ENCODE results near the gene ASB2.

The ASB2 gene

GRCh38 chr14:93945070-93945399, 31.3 kb downstream of the ASB2 start:
- Mint-ChIP-seq H3K9me3 (no peaks in the 10 kb centered on the region), H3K27me3 (no peaks in the 10 kb centered on the region), H3K36me3 (ENCODE audit: insufficient read depth) (peaks cover 22% of the 10 kb centered on the region), H3K4me1 (peaks cover 5% of the 10 kb centered on the region), H3K4me3 (no peak overlapping the region), H3K27ac (ENCODE audit: low read depth) (no peak overlapping the region)
- ATAC-seq (replicated peaks; ENCODE audit: extremely low read depth, poor library complexity, severe bottlenecking) (no peak), DNase-seq (ENCODE audit: low spot score in 2 of 2) (no peak)

GRCh38 chr14:93944348-93945069, 31.9 kb downstream of the ASB2 start:
- no peak overlapping the region for H3K4me3 Mint-ChIP-seq
- no peaks in the 10 kb centered on the region for H3K27me3 Mint-ChIP-seq
- peaks cover 19% of the 10 kb centered on the region for H3K36me3 Mint-ChIP-seq (ENCODE audit: insufficient read depth)
- no peak for DNase-seq (ENCODE audit: low spot score in 2 of 2)
- peaks cover 5% of the 10 kb centered on the region for H3K4me1 Mint-ChIP-seq
- ATAC-seq (replicated peaks; ENCODE audit: extremely low read depth, poor library complexity, severe bottlenecking) = no peak
- no peaks in the 10 kb centered on the region for H3K9me3 Mint-ChIP-seq
- H3K27ac Mint-ChIP-seq (ENCODE audit: low read depth) = no peak overlapping the region

- Mint-ChIP-seq H3K4me3 (no peak overlapping the region), H3K4me1 (peaks cover 5% of the 10 kb centered on the region), H3K27me3 (no peaks in the 10 kb centered on the region), H3K9me3 (no peaks in the 10 kb centered on the region), H3K27ac (ENCODE audit: low read depth) (no peak overlapping the region), H3K36me3 (ENCODE audit: insufficient read depth) (peaks cover 19% of the 10 kb centered on the region)
- DNase-seq (ENCODE audit: low spot score in 2 of 2) (no peak), ATAC-seq (replicated peaks; ENCODE audit: extremely low read depth, poor library complexity, severe bottlenecking) (no peak)
These were observed 32.4 kb downstream of the ASB2 start for GRCh38 chr14:93943930-93944329.

- Mint-ChIP-seq H3K9me3 (no peaks in the 10 kb centered on the region), H3K4me1 (peaks cover 5% of the 10 kb centered on the region), H3K4me3 (no peak overlapping the region), H3K27ac (ENCODE audit: low read depth) (no peak overlapping the region), H3K36me3 (ENCODE audit: insufficient read depth) (peaks cover 18% of the 10 kb centered on the region), H3K27me3 (no peaks in the 10 kb centered on the region)
- no peak for DNase-seq (ENCODE audit: low spot score in 2 of 2)
- no peak for ATAC-seq (replicated peaks; ENCODE audit: extremely low read depth, poor library complexity, severe bottlenecking)
These were observed 33.3 kb downstream of the ASB2 start for GRCh38 chr14:93943052-93943451.

GRCh38 chr14:93941293-93941910, 35.0 kb downstream of the ASB2 start:
- Mint-ChIP-seq H3K4me1 (peaks cover 5% of the 10 kb centered on the region), H3K27me3 (no peaks in the 10 kb centered on the region), H3K9me3 (no peaks in the 10 kb centered on the region), H3K36me3 (ENCODE audit: insufficient read depth) (peaks cover 13% of the 10 kb centered on the region), H3K27ac (ENCODE audit: low read depth) (no peak overlapping the region), H3K4me3 (no peak overlapping the region)
- DNase-seq (ENCODE audit: low spot score in 2 of 2) (no peak), ATAC-seq (replicated peaks; ENCODE audit: extremely low read depth, poor library complexity, severe bottlenecking) (no peak)

GRCh38 chr14:93940437-93940836, 35.9 kb downstream of the ASB2 start:
- H3K9me3 Mint-ChIP-seq = no peaks in the 10 kb centered on the region
- H3K4me3 Mint-ChIP-seq = peak overlapping the region; percentile 10
- DNase-seq (ENCODE audit: low spot score in 2 of 2) (no peak), ATAC-seq (replicated peaks; ENCODE audit: extremely low read depth, poor library complexity, severe bottlenecking) (no peak)
- H3K36me3 Mint-ChIP-seq (ENCODE audit: insufficient read depth) = peaks cover 9% of the 10 kb centered on the region
- H3K27ac Mint-ChIP-seq (ENCODE audit: low read depth) = no peak overlapping the region
- peaks cover 5% of the 10 kb centered on the region for H3K4me1 Mint-ChIP-seq
- H3K27me3 Mint-ChIP-seq = no peaks in the 10 kb centered on the region

- H3K27me3 Mint-ChIP-seq = no peaks in the 10 kb centered on the region
- peak; percentile 96 for ATAC-seq (replicated peaks; ENCODE audit: extremely low read depth, poor library complexity, severe bottlenecking)
- DNase-seq (ENCODE audit: low spot score in 2 of 2) = peak; percentile 86 to 97
- no peak overlapping the region for H3K27ac Mint-ChIP-seq (ENCODE audit: low read depth)
- H3K4me3 Mint-ChIP-seq = peak overlapping the region; percentile 49
- peaks cover 13% of the 10 kb centered on the region for H3K36me3 Mint-ChIP-seq (ENCODE audit: insufficient read depth)
- H3K9me3 Mint-ChIP-seq = no peaks in the 10 kb centered on the region
- peaks cover 5% of the 10 kb centered on the region for H3K4me1 Mint-ChIP-seq
These were observed 36.8 kb downstream of the ASB2 start for GRCh38 chr14:93939304-93940229.

GRCh38 chr14:93938751-93939303, 37.5 kb downstream of the ASB2 start:
- ATAC-seq (replicated peaks; ENCODE audit: extremely low read depth, poor library complexity, severe bottlenecking) (no peak), DNase-seq (ENCODE audit: low spot score in 2 of 2) (no peak)
- no peaks in the 10 kb centered on the region for H3K9me3 Mint-ChIP-seq
- no peak overlapping the region for H3K27ac Mint-ChIP-seq (ENCODE audit: low read depth)
- H3K27me3 Mint-ChIP-seq = no peaks in the 10 kb centered on the region
- peak overlapping the region; percentile 49 for H3K4me3 Mint-ChIP-seq
- peaks cover 16% of the 10 kb centered on the region for H3K36me3 Mint-ChIP-seq (ENCODE audit: insufficient read depth)
- peaks cover 5% of the 10 kb centered on the region for H3K4me1 Mint-ChIP-seq

- Mint-ChIP-seq H3K27me3 (no peaks in the 10 kb centered on the region), H3K27ac (ENCODE audit: low read depth) (no peak overlapping the region)
These were observed 38.9 kb downstream of the ASB2 start for GRCh38 chr14:93937519-93937918.

GRCh38 chr14:93936926-93937325, 39.4 kb downstream of the ASB2 start:
- Mint-ChIP-seq H3K36me3 (ENCODE audit: insufficient read depth) (peaks cover 16% of the 10 kb centered on the region), H3K27ac (ENCODE audit: low read depth) (no peak overlapping the region), H3K27me3 (no peaks in the 10 kb centered on the region), H3K9me3 (no peaks in the 10 kb centered on the region), H3K4me3 (no peak overlapping the region), H3K4me1 (peaks cover 5% of the 10 kb centered on the region)
- DNase-seq (ENCODE audit: low spot score in 2 of 2) (no peak), ATAC-seq (replicated peaks; ENCODE audit: extremely low read depth, poor library complexity, severe bottlenecking) (no peak)

More at GRCh38 chr14:93937519-93937918, 38.9 kb downstream of the ASB2 start:
- Mint-ChIP-seq H3K4me1 (peaks cover 5% of the 10 kb centered on the region), H3K36me3 (ENCODE audit: insufficient read depth) (peaks cover 17% of the 10 kb centered on the region), H3K9me3 (no peaks in the 10 kb centered on the region), H3K4me3 (no peak overlapping the region)
- ATAC-seq (replicated peaks; ENCODE audit: extremely low read depth, poor library complexity, severe bottlenecking) (no peak), DNase-seq (ENCODE audit: low spot score in 2 of 2) (no peak)

GRCh38 chr14:93936245-93936644, 40.1 kb downstream of the ASB2 start:
- ATAC-seq (replicated peaks; ENCODE audit: extremely low read depth, poor library complexity, severe bottlenecking) (no peak), DNase-seq (ENCODE audit: low spot score in 2 of 2) (no peak)
- H3K9me3 Mint-ChIP-seq = no peaks in the 10 kb centered on the region
- H3K36me3 Mint-ChIP-seq (ENCODE audit: insufficient read depth) = peaks cover 16% of the 10 kb centered on the region
- no peak overlapping the region for H3K4me3 Mint-ChIP-seq
- H3K27me3 Mint-ChIP-seq = no peaks in the 10 kb centered on the region
- peak overlapping the region; percentile 25 for H3K27ac Mint-ChIP-seq (ENCODE audit: low read depth)
- peaks cover 5% of the 10 kb centered on the region for H3K4me1 Mint-ChIP-seq

GRCh38 chr14:93935213-93935612, 41.2 kb downstream of the ASB2 start:
- no peak for DNase-seq (ENCODE audit: low spot score in 2 of 2)
- no peak for ATAC-seq (replicated peaks; ENCODE audit: extremely low read depth, poor library complexity, severe bottlenecking)
- Mint-ChIP-seq H3K27me3 (no peaks in the 10 kb centered on the region), H3K27ac (ENCODE audit: low read depth) (no peak overlapping the region), H3K4me1 (no peaks in the 10 kb centered on the region), H3K9me3 (no peaks in the 10 kb centered on the region), H3K4me3 (no peak overlapping the region), H3K36me3 (ENCODE audit: insufficient read depth) (peaks cover 16% of the 10 kb centered on the region)
